ENCODE data around the gene TYW1B.
"Not testable (repeated sequence)": the region's sequence is repeated elsewhere in the genome, so short reads cannot be mapped to it uniquely, and the experiment has no call there.

Gene TYW1B

DNA sequence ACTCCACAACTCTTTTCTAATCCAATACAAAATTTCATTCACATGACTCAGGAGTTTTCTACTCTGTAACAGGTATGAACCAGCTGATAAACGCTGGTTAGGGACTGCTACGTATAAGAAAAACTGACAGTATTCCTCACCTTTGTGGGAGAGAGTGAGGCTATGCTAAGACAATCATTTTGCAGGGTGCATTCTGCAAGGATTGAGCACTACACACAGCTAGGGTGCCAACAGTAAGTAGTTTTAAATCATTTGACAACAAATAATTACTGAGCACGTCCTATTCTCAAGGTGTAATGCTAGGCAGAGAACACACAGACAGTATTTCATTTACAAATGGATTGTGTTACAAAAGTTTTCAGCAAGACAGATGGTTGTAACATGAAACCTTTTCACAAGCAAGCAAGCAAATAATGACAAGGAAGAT, 206.2 kb downstream of the TYW1B start:
- DNase-seq: not testable (repeated sequence)

DNA sequence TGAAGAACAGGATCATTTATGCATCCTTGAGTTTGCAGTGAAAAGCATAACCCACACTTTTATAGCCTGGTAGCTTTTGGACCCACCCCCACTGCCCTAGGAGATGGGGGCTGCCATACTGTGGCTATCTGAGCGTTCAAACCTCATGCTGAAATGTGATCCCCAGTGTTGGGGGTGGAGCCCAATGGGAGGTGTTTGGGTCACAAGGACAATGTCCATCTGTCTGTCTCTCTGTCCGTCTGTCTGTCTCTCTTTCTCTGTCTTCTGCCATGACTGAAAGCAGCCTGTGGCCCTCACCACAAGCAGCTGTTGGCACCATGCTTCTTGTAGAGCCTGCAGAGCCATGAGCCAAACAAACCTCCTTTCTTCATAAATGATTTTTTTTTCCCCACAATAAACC, 207.1 kb downstream of the TYW1B start:
- not testable (repeated sequence) for DNase-seq

- DNase-seq: peak in 3 of 14 donors; percentile 1 to 6 (median 2)
Measured at GRCh38 chr7:72618435-72619180, 209.4 kb downstream of the TYW1B start.

DNA sequence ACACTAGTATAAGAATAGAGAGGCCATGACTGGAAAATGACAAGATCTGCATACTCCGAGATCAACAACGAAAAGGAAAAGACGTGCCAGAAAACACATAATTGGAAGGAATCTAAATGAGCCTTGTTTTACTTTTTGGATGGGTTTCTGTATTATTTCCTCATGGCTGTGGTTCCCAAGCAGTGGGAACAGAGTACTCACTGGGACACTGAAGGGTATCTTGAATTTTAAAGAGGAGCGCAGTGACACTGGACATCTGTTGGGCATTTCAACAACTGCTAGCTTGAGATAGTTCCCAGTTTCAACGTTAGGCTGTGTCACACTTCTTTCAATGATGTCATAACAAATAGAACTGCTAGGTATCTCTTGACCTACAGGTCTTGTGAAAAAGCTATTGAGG, 218.2 kb downstream of the TYW1B start:
- not testable (repeated sequence) for DNase-seq

DNA sequence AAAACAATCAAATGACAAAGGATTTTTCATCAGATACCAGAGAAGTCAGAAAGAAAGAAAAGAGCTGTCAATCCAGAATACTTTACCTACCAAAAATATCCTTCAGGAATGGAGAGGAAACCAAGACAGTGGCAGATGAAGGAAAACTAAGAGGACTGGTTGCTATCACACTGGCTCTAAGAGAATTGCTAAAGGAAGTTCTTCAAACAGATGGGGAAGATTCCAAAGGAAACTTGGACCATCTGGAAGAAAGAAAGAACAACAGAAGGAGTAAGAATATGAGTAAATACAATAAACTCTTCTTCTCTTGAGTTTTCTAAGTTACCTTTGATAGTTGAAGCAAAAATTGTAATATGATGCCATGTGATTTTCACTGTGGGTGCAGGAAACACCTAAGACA, 220.0 kb downstream of the TYW1B start:
- DNase-seq: not testable (repeated sequence)

- not testable (repeated sequence) for DNase-seq
Measured at GRCh38 chr7:72605863-72606431, 222.1 kb downstream of the TYW1B start.

- not testable (repeated sequence) for DNase-seq
Measured at GRCh38 chr7:72604771-72605611, 223.0 kb downstream of the TYW1B start.

DNA sequence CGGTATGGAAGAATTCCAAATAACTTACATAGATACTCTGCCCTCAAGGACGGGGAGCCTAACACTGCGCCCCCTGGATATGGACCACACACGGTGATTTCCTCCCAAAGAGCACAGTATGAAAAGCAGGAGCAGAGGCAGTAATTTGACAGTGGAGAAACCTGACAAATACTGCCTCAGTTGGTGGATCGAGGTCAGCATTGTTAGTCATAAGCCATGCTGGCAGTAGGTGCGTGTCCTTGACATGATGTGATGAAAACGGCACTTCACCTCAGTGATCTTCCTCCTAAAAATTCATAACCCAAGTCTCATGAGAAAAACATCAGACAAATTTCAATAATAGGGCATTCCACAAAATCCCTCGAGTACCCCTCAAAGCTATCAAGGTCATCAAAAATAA, 224.5 kb downstream of the TYW1B start:
- DNase-seq: not testable (repeated sequence)

GRCh38 chr7:72603073-72603472, 224.9 kb downstream of the TYW1B start:
- DNase-seq: no peak

DNA sequence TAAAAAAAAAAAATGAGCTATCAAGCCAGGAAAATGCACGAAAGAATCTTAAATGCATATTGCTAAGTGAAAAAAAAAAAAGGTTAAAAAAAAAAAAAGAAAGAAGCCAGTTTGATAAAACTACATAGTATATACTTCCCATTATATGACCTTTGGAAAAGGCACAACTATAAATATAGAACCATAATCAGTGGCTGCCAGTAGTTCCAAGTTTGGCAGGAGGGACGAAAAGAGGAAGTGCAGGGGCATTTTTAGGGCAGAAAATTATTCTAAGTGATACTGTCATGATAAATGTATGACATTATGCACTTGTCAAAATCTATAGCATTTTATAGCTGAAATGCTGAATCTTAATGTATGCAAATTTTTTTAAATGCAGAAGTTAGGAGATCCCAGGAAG, 226.3 kb downstream of the TYW1B start:
- not testable (repeated sequence) for DNase-seq

DNA sequence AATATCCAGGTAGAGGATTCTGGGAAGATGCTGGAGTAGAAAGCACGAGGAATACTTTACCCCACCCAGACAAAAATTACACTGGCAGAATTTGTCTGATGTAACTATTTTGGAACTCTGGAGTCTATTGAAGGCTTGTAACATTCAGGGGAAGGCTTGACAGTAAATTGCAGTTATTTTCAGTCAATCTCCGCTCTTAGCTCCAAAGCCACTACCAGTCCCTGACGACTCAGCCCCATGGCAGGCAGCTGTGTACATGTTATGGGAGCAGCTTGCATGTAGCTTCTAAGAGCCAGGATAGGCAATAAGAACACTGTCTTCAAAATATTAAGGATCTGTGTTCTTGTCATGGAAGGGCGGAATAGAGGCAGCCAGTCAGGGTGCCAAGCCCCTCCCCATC, 238.0 kb downstream of the TYW1B start:
- DNase-seq: not testable (repeated sequence)

DNA sequence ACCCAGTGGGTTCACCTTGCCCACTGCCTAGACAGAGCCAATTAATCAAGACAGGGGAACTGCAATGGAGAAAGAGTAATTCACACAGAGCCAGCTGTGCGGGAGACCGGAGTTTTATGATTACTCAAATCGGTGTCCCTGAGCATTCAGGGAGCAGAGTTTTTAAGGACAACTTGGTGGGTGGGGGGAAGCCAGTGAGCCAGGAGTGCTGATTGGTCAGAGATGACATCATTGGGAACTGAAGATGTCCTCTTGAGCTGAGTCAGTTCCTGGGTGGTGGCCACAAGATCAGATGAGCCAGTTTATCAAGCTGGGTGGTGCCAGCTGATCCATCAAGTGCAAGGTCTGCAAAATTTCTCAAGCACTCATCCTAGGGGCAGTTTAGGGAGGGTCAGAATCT, 240.7 kb downstream of the TYW1B start:
- DNase-seq: not testable (repeated sequence)

DNA sequence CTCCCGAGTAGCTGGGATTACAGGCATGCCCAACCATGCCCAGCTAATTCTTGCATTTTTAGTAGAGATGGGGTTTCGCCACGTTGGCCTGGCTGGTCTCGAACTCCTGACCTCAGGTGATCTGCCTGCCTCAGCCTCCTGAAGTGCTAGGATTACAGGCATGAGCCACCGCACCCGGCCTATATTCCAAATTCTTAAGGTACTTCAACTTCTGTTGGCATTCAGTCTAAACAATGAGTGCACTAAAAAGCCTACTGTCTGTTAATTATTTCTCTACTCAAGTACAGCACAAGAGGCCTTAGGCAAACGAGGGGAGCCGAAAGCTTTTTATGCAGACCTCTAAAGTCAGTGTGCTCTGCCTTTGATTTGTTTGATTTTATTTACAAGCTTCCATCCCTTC, 243.4 kb downstream of the TYW1B start:
- DNase-seq: not testable (repeated sequence)

GRCh38 chr7:72583620-72584361, 244.2 kb downstream of the TYW1B start:
- DNase-seq: not testable (repeated sequence)

GRCh38 chr7:72580142-72580770, 247.7 kb downstream of the TYW1B start:
- DNase-seq: not testable (repeated sequence)

- no peak for DNase-seq
Measured at GRCh38 chr7:72577107-72577506, 250.9 kb downstream of the TYW1B start.

GRCh38 chr7:72561988-72562387, 266.0 kb downstream of the TYW1B start:
- not testable (repeated sequence) for DNase-seq

DNA sequence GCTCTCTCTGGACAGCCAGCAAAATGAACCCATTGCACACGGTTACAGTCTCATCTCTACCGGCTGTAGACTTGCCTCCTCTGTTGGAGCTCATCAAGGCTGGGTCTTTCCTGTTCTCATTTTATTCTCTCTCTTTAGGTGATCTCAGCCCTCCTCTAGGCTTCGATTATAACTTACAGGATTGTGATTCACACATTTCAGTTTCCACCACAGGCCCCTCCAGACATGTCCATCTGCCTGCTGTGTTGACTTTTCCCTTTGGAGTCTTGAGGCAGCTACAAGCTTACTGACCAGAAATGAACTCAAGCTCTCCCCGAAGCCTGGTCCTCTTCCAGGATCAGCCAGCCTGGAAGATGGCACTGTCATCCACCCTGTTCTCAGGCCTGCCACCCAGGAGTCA, 268.5 kb downstream of the TYW1B start:
- not testable (repeated sequence) for DNase-seq

DNA sequence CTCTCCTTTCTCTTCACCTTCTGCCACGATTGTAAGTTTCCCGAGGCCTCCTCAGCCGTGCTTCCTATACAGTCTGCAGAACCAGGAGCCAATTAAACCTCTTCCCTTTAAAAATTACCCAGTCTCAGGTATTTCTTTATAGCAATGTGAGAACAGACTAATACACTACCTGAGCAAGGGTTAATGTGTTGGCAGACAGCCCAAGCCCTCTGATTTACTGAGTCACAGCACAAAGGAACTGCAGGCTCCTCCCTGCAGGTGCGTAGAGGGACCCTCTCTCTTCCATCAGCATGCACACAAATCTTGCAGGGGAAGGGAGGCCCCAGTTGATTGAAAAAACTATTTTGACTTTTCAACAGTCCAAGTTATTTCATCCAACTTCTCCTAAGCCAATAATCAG, 271.3 kb downstream of the TYW1B start:
- not testable (repeated sequence) for DNase-seq

- not testable (repeated sequence) for DNase-seq
Measured at GRCh38 chr7:72555238-72555637, 272.8 kb downstream of the TYW1B start.

DNA sequence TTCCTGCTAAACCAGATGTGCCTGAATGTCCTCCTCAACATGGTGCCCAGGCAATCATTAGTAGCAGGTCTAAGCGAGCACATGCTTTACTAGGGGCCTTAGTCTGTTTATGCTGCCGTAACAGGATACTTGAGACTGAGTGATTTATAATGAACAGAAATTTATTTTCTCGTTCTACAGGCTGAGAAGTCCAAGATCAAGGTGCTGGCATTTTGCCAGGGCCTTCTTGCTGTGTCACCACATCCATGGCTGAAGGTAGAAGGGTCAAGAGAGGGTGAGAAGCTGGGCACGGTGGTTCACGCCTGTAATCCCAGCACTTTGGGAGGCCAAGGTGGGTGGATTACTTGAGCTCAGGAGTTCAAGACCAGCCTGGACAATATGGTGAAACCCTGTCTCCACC, 273.6 kb downstream of the TYW1B start:
- DNase-seq: not testable (repeated sequence)

DNA sequence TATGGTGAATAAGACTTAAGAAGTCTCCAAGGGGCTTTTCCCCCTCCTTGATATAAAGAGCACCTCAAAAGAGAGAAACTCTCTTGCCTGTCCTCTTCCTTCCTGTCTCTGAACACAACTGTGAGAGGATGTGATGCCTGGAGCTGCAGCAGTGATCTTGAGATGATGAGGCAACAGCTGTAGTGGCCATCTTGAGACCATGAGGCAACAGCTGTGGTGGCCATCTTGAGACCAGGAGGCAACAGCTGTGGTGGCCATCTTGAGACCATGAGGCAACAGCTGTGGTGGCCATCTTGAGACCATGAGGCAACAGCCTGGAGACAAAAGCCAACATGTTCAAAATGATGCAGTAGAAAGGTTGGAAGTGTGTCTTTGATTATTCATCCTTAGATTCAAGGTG, 277.5 kb downstream of the TYW1B start:
- DNase-seq: not testable (repeated sequence)

All from C1 segment of cervical spinal cord (tissue), 14 donors.